Uterus (tissue), 2 donors: ENCODE measurements around the gene RFX3.

ENCODE experiments used
- POLR2A ChIP-seq, 2 donors: fragments of 450-650 bp; IDR thresholded peaks; one replicate each; pipeline ENCODE4 v1.6.1; 2016; ENCODE audit warnings: antibody characterized with exemption in 2 of 2, mild to moderate bottlenecking in 1 of 2, moderate library complexity in 1 of 2
- TF ChIP-seq, protein P1 (sequence below), 4 experiments: fragments of 200-600 bp in 2 of 4; fragments of 450-650 bp in 2 of 4; sonication (generic) in 2 of 4; IDR thresholded peaks; one replicate each; pipeline ENCODE4 v1.5.1; 2016 to 2019; ENCODE audit warnings: antibody characterized with exemption in 4 of 4, mild to moderate bottlenecking in 2 of 4, moderate library complexity in 1 of 4

DNA sequence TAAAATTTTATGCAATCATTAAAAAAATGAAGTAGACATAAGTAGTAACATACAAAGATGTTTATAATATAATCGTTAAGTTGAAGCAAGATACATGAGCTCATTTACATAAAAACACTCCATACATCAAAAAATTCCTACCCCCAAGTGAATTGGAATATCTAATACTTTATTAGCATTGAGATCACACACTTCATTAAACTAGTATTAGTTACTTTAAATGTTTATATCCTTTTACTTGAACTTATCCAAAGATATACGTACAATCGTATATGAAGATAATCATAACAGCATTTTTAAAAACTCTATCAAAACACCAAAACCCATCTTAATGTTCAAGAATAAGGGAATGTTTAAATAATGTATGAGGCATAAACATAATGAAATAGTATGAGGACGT, 275.1 kb downstream of the RFX3 start:
- TF ChIP-seq, protein P1, sequence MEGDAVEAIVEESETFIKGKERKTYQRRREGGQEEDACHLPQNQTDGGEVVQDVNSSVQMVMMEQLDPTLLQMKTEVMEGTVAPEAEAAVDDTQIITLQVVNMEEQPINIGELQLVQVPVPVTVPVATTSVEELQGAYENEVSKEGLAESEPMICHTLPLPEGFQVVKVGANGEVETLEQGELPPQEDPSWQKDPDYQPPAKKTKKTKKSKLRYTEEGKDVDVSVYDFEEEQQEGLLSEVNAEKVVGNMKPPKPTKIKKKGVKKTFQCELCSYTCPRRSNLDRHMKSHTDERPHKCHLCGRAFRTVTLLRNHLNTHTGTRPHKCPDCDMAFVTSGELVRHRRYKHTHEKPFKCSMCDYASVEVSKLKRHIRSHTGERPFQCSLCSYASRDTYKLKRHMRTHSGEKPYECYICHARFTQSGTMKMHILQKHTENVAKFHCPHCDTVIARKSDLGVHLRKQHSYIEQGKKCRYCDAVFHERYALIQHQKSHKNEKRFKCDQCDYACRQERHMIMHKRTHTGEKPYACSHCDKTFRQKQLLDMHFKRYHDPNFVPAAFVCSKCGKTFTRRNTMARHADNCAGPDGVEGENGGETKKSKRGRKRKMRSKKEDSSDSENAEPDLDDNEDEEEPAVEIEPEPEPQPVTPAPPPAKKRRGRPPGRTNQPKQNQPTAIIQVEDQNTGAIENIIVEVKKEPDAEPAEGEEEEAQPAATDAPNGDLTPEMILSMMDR (IDR thresholded peaks at IDR 0.05), result no peak
- no peak for TF ChIP-seq POLR2A (IDR thresholded peaks at IDR 0.05)
